GM19035 (cell line): Measurements from ENCODE around the gene TAOK1.
"Not testable (repeated sequence)": the region's sequence is repeated elsewhere in the genome, so short reads cannot be mapped to it uniquely, and the experiment has no call there.

ENCODE experiments used
- ATAC-seq: cut with Tn5 transposase; IDR thresholded peaks from one replicate; pipeline ENCODE4 v1.9.1; 2021; ENCODE audit not compliant: unreplicated experiment

Gene TAOK1

GRCh38 chr17:29389982-29390850 is at the start of gene TAOK1:
Gene TAOK1, plus strand, starts transcription at chr17:29390363. Its CDS starts 61,186 bp downstream, at chr17:29451549.
- peak; percentile 84 for ATAC-seq

GRCh38 chr17:29341726-29342125 is 48.4 kb upstream of the TAOK1 start:
- no peak for ATAC-seq

- no peak for ATAC-seq
Measured at GRCh38 chr17:29342158-29342765, 47.9 kb upstream of the TAOK1 start.

GRCh38 chr17:29344201-29344856 is 45.8 kb upstream of the TAOK1 start:
- no peak for ATAC-seq

GRCh38 chr17:29345066-29345465 is 45.1 kb upstream of the TAOK1 start:
- no peak for ATAC-seq

- not testable (repeated sequence) for ATAC-seq
Measured at GRCh38 chr17:29345470-29345869, 44.7 kb upstream of the TAOK1 start.

- no peak for ATAC-seq
Measured at GRCh38 chr17:29346462-29346861, 43.7 kb upstream of the TAOK1 start.

GRCh38 chr17:29347831-29348629 is 42.1 kb upstream of the TAOK1 start:
- ATAC-seq = no peak

GRCh38 chr17:29349409-29349808 is 40.8 kb upstream of the TAOK1 start:
- ATAC-seq = no peak

- no peak for ATAC-seq
Measured at GRCh38 chr17:29352146-29352545, 38.0 kb upstream of the TAOK1 start.

- ATAC-seq = no peak
Measured at GRCh38 chr17:29357232-29357631, 32.9 kb upstream of the TAOK1 start.

- ATAC-seq = no peak
Measured at GRCh38 chr17:29357821-29358232, 32.3 kb upstream of the TAOK1 start.

- no peak for ATAC-seq
Measured at GRCh38 chr17:29358416-29358815, 31.7 kb upstream of the TAOK1 start.

- no peak for ATAC-seq
Measured at GRCh38 chr17:29359777-29360176, 30.4 kb upstream of the TAOK1 start.

GRCh38 chr17:29363716-29364115 is 26.4 kb upstream of the TAOK1 start:
- no peak for ATAC-seq

GRCh38 chr17:29364691-29365090 is 25.5 kb upstream of the TAOK1 start:
- ATAC-seq = no peak

GRCh38 chr17:29368161-29368560 is 22.0 kb upstream of the TAOK1 start:
- no peak for ATAC-seq

- no peak for ATAC-seq
Measured at GRCh38 chr17:29368926-29369325, 21.2 kb upstream of the TAOK1 start.

- no peak for ATAC-seq
Measured at GRCh38 chr17:29369831-29370735, 20.1 kb upstream of the TAOK1 start.

- ATAC-seq = no peak
Measured at GRCh38 chr17:29376667-29377270, 13.4 kb upstream of the TAOK1 start.
